Fibroblast of lung (primary cell): Measurements from ENCODE around the gene ING5. TPM values are rescaled to one million over a fixed set of nuclear protein-coding genes. Genes with fewer than 3 reads are reported as not detected.

Source experiments
- DNase-seq, 2 donors: peaks; one replicate each; pipeline versions ENCODE4 v3.0.0 to v3.0.0-alpha.2; 2010; ENCODE audit warnings: low read depth in 2 of 2
- H2AFZ ChIP-seq: 2 replicates; pipeline ENCODE4 v1.5.1; 2012; ENCODE audit warnings: low read length, control low read depth, inconsistent platforms
- H3K27ac ChIP-seq: 2 replicates; pipeline ENCODE4 v1.5.1; 2011; ENCODE audit warnings: low read length, control low read depth; ENCODE audit not compliant: insufficient read depth
- H3K27me3 ChIP-seq: 2 replicates; pipeline ENCODE4 v1.5.1; 2011; ENCODE audit warnings: mild to moderate bottlenecking, low read length; ENCODE audit not compliant: control insufficient read depth, insufficient read depth
- H3K36me3 ChIP-seq: 2 replicates; pipeline ENCODE4 v1.5.1; 2011; ENCODE audit warnings: low read length; ENCODE audit not compliant: control insufficient read depth, insufficient read depth
- H3K4me1 ChIP-seq: 2 replicates; pipeline ENCODE4 v1.5.1; 2011; ENCODE audit warnings: low read length; ENCODE audit not compliant: control insufficient read depth, insufficient read depth; ENCODE audit errors: extremely low read depth
- H3K4me2 ChIP-seq: 2 replicates; pipeline ENCODE4 v1.5.1; 2011; ENCODE audit warnings: low read length, control low read depth; ENCODE audit not compliant: insufficient read depth; ENCODE audit errors: extremely low read depth
- H3K4me3 ChIP-seq, 4 experiments: fragments of 200-600 bp in 1 of 4; sonication (generic) in 1 of 4; replicated peaks in 1 of 4; 2 replicates each; pipeline ENCODE4 v1.5.1; 2011 to 2016; ENCODE audit warnings: low read length in 4 of 4, low read depth in 3 of 4, mild to moderate bottlenecking in 3 of 4, control low read depth in 2 of 4, inconsistent platforms in 1 of 4, mixed read lengths in 1 of 4; ENCODE audit not compliant: insufficient read depth in 1 of 4; ENCODE audit errors: control extremely low read depth in 1 of 4
- H3K79me2 ChIP-seq: 2 replicates; pipeline ENCODE4 v1.5.1; 2012; ENCODE audit warnings: mild to moderate bottlenecking, low read length, inconsistent platforms; ENCODE audit not compliant: control insufficient read depth, insufficient read depth
- H3K9ac ChIP-seq: 2 replicates; pipeline ENCODE4 v1.5.1; 2011; ENCODE audit warnings: mild to moderate bottlenecking, low read length, control low read depth; ENCODE audit not compliant: insufficient read depth
- H3K9me3 ChIP-seq: 2 replicates; pipeline ENCODE4 v1.5.1; 2012; ENCODE audit warnings: low read depth, low read length; ENCODE audit not compliant: control insufficient read depth, insufficient read depth
- H4K20me1 ChIP-seq: 2 replicates; pipeline ENCODE4 v1.5.1; 2011; ENCODE audit warnings: low read length; ENCODE audit not compliant: control insufficient read depth, insufficient read depth; ENCODE audit errors: extremely low read depth
- EZH2 ChIP-seq: IDR thresholded peaks from 2 replicates; pipeline ENCODE4 v1.5.1; 2012; ENCODE audit warnings: low read length, control low read depth, mild to moderate bottlenecking; ENCODE audit errors: missing control alignments
- polyA plus RNA-seq, 2 donors: library from polyadenylated mRNA; depleted of rRNA in 1 of 2; stranded (reverse) in 1 of 2; unstranded in 1 of 2; fragments of >200 nt; gene quantifications; 2 replicates each; pipeline ENCODE4 v1.2.1, GENCODE V29; 2011 to 2012; ENCODE audit warnings: missing spikeins in 1 of 2
- total RNA-seq: library from RNA; depleted of rRNA; stranded (reverse); fragments of >200 nt; gene quantifications from 2 replicates; pipeline ENCODE4 v1.2.1, GENCODE V29; 2014
- TF ChIP-seq, protein P1 (sequence below), 2 donors: IDR thresholded peaks in 1 of 2; conservative IDR thresholded peaks in 1 of 2; 1 replicate in 1 of 2; 2 replicates in 1 of 2; pipeline ENCODE4 v1.5.1; 2011 to 2012; ENCODE audit warnings: low read length in 2 of 2, control low read depth in 1 of 2, inconsistent platforms in 1 of 2, low read depth in 1 of 2, mild to moderate bottlenecking in 1 of 2

ING5 gene
- total and polyA plus RNA-seq, 2 donors (not counting 1 experiment from before 2014, with no cell fraction given) = 17.4 to 27.4 TPM

DNA sequence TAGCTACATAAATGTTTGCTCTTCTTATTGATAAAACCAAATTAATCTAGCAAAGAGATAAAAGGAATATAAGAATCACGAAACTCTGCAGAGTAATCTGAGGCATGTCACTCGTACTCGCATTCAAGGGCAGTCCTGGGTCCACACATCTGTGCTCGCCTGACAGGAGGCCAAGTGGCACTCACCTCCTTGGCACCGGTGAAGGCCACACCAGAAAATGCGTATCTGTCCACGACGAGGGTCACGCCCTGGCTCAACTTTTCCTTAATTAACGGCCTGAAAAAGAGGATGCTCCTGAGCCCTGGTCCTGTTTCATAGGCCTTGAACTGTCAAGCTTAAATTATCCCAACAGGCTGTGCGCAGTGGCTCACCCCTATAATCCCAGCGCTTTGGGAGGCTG, 21.8 kb upstream of the ING5 start:
- no peak for DNase-seq
- no peak overlapping the region for H3K4me2 ChIP-seq
- H3K4me1 ChIP-seq = peaks cover 9% of the 10 kb centered on the region
- H3K27ac ChIP-seq = peak overlapping the region; percentile 77
- peaks cover 19% of the 10 kb centered on the region for H3K36me3 ChIP-seq
- no peak for TF ChIP-seq EZH2
- TF ChIP-seq, protein P1, sequence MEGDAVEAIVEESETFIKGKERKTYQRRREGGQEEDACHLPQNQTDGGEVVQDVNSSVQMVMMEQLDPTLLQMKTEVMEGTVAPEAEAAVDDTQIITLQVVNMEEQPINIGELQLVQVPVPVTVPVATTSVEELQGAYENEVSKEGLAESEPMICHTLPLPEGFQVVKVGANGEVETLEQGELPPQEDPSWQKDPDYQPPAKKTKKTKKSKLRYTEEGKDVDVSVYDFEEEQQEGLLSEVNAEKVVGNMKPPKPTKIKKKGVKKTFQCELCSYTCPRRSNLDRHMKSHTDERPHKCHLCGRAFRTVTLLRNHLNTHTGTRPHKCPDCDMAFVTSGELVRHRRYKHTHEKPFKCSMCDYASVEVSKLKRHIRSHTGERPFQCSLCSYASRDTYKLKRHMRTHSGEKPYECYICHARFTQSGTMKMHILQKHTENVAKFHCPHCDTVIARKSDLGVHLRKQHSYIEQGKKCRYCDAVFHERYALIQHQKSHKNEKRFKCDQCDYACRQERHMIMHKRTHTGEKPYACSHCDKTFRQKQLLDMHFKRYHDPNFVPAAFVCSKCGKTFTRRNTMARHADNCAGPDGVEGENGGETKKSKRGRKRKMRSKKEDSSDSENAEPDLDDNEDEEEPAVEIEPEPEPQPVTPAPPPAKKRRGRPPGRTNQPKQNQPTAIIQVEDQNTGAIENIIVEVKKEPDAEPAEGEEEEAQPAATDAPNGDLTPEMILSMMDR (conservative IDR thresholded peaks at IDR 0.05 in 1 of 2, IDR thresholded peaks at IDR 0.05 in 1 of 2; ENCODE audit: low read depth in 1 of 2, low read length in 2 of 2) = no peak
- no peak overlapping the region for H3K4me3 ChIP-seq
- H3K27me3 ChIP-seq = no peaks in the 10 kb centered on the region
- no peaks in the 10 kb centered on the region for H3K9me3 ChIP-seq
- H2AFZ ChIP-seq = no peak overlapping the region
- H3K79me2 ChIP-seq = peaks cover 16% of the 10 kb centered on the region
- H4K20me1 ChIP-seq = no peaks in the 10 kb centered on the region
- no peak overlapping the region for H3K9ac ChIP-seq

GRCh38 chr2:241680827-241681599, 20.8 kb upstream of the ING5 start:
- DNase-seq = peak; percentile 97 to 99
- peaks cover 19% of the 10 kb centered on the region for H3K36me3 ChIP-seq
- peaks cover 9% of the 10 kb centered on the region for H3K4me1 ChIP-seq
- H3K79me2 ChIP-seq = peaks cover 24% of the 10 kb centered on the region
- H4K20me1 ChIP-seq = no peaks in the 10 kb centered on the region
- H3K4me2 ChIP-seq = peak overlapping the region; percentile 45
- H3K9ac ChIP-seq = no peak overlapping the region
- peak overlapping the region; percentile 77 for H3K27ac ChIP-seq
- H2AFZ ChIP-seq = no peak overlapping the region
- TF ChIP-seq EZH2 = no peak
- TF ChIP-seq, protein P1 (conservative IDR thresholded peaks at IDR 0.05 in 1 of 2, IDR thresholded peaks at IDR 0.05 in 1 of 2; ENCODE audit: low read depth in 1 of 2, low read length in 2 of 2) = no peak
- H3K9me3 ChIP-seq = no peaks in the 10 kb centered on the region
- no peak overlapping the region for H3K4me3 ChIP-seq
- H3K27me3 ChIP-seq = no peaks in the 10 kb centered on the region

- H4K20me1 ChIP-seq = no peaks in the 10 kb centered on the region
- H3K9ac ChIP-seq = peak overlapping the region; percentile 82
- H2AFZ ChIP-seq = peak overlapping the region; percentile 72
- H3K4me2 ChIP-seq = peak overlapping the region; percentile 26
- no peaks in the 10 kb centered on the region for H3K27me3 ChIP-seq
- H3K9me3 ChIP-seq = no peaks in the 10 kb centered on the region
- no peak for TF ChIP-seq EZH2
- TF ChIP-seq, protein P1 (conservative IDR thresholded peaks at IDR 0.05 in 1 of 2, IDR thresholded peaks at IDR 0.05 in 1 of 2; ENCODE audit: low read depth in 1 of 2, low read length in 2 of 2) = no peak
- H3K36me3 ChIP-seq = peaks cover 10% of the 10 kb centered on the region
- DNase-seq = no peak
- peaks cover 9% of the 10 kb centered on the region for H3K4me1 ChIP-seq
- H3K27ac ChIP-seq = peak overlapping the region; percentile 75
- H3K4me3 ChIP-seq = peak overlapping the region; percentile 90 to 97 (median 94)
- H3K79me2 ChIP-seq = peaks cover 41% of the 10 kb centered on the region
Measured at GRCh38 chr2:241686324-241686649, 15.6 kb upstream of the ING5 start.
